Nephron (organoid): ENCODE measurements around the gene MIEN1.
"Not testable (repeated sequence)": the region's sequence is repeated elsewhere in the genome, so short reads cannot be mapped to it uniquely, and the experiment has no call there.

Experiments
- H3K27ac Mint-ChIP-seq, 3 experiments: 2 replicates each; pipeline ENCODE4 v1.8.0; 2020; ENCODE audit warnings: mixed read lengths in 3 of 3, mild to moderate bottlenecking in 2 of 3, moderate library complexity in 1 of 3
- H3K27me3 Mint-ChIP-seq: 2 replicates; pipeline ENCODE4 v1.8.0; 2021; ENCODE audit warnings: low read depth, mild to moderate bottlenecking, moderate library complexity, mixed read lengths
- H3K36me3 Mint-ChIP-seq: 2 replicates; pipeline ENCODE4 v1.8.0; 2020; ENCODE audit warnings: low read depth, mixed read lengths
- H3K4me1 Mint-ChIP-seq: 2 replicates; pipeline ENCODE4 v1.8.0; 2020; ENCODE audit warnings: mixed read lengths
- H3K4me3 Mint-ChIP-seq, 3 experiments: 2 replicates each; pipeline ENCODE4 v1.8.0; 2020; ENCODE audit warnings: mild to moderate bottlenecking in 3 of 3, mixed read lengths in 3 of 3, moderate library complexity in 2 of 3
- H3K9me3 Mint-ChIP-seq: 2 replicates; pipeline ENCODE4 v1.8.0; 2020; ENCODE audit warnings: mixed read lengths
- CTCF ChIP-seq, 3 experiments: fragments of 200-600 bp; sonication (generic); IDR thresholded peaks; one replicate each; pipeline ENCODE4 v1.5.0; 2021; ENCODE audit warnings: antibody characterized with exemption in 3 of 3; ENCODE audit not compliant: unreplicated experiment in 3 of 3

Gene MIEN1

DNA sequence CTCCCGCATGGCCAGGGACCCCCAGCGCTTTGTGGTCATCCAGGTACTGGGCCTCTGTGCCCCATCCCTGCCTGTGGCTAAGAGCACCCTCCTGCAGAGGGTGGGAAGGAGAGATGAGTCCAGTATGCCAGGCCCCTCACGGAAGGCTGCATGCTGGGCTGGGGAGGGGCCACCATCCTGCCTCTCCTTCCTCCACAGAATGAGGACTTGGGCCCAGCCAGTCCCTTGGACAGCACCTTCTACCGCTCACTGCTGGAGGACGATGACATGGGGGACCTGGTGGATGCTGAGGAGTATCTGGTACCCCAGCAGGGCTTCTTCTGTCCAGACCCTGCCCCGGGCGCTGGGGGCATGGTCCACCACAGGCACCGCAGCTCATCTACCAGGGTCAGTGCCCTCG lies 3.7 kb downstream of the MIEN1 start:
- H3K27me3 Mint-ChIP-seq: no peaks in the 10 kb centered on the region
- no peaks in the 10 kb centered on the region for H3K9me3 Mint-ChIP-seq
- peaks cover 35% of the 10 kb centered on the region for H3K36me3 Mint-ChIP-seq
- peaks cover 14% of the 10 kb centered on the region for H3K4me1 Mint-ChIP-seq
- H3K27ac Mint-ChIP-seq: no peak overlapping the region
- TF ChIP-seq CTCF (IDR thresholded peaks at IDR 0.05; ENCODE audit: unreplicated experiment in 3 of 3): no peak
- H3K4me3 Mint-ChIP-seq: no peak overlapping the region

GRCh38 chr17:39725923-39726322 lies 4.4 kb downstream of the MIEN1 start:
- peaks cover 38% of the 10 kb centered on the region for H3K36me3 Mint-ChIP-seq

GRCh38 chr17:39724731-39725130 lies 5.6 kb downstream of the MIEN1 start:
- Mint-ChIP-seq H3K4me3 (no peak overlapping the region), H3K4me1 (peaks cover 11% of the 10 kb centered on the region), H3K36me3 (peaks cover 45% of the 10 kb centered on the region), H3K27ac (no peak overlapping the region), H3K9me3 (no peaks in the 10 kb centered on the region), H3K27me3 (no peaks in the 10 kb centered on the region)
- TF ChIP-seq CTCF (IDR thresholded peaks at IDR 0.05; ENCODE audit: unreplicated experiment in 3 of 3): no peak

More at GRCh38 chr17:39725923-39726322, 4.4 kb downstream of the MIEN1 start:
- H3K27me3 Mint-ChIP-seq, H3K9me3 Mint-ChIP-seq, H3K4me3 Mint-ChIP-seq, H3K27ac Mint-ChIP-seq: not testable (repeated sequence)
- peaks cover 14% of the 10 kb centered on the region for H3K4me1 Mint-ChIP-seq

DNA sequence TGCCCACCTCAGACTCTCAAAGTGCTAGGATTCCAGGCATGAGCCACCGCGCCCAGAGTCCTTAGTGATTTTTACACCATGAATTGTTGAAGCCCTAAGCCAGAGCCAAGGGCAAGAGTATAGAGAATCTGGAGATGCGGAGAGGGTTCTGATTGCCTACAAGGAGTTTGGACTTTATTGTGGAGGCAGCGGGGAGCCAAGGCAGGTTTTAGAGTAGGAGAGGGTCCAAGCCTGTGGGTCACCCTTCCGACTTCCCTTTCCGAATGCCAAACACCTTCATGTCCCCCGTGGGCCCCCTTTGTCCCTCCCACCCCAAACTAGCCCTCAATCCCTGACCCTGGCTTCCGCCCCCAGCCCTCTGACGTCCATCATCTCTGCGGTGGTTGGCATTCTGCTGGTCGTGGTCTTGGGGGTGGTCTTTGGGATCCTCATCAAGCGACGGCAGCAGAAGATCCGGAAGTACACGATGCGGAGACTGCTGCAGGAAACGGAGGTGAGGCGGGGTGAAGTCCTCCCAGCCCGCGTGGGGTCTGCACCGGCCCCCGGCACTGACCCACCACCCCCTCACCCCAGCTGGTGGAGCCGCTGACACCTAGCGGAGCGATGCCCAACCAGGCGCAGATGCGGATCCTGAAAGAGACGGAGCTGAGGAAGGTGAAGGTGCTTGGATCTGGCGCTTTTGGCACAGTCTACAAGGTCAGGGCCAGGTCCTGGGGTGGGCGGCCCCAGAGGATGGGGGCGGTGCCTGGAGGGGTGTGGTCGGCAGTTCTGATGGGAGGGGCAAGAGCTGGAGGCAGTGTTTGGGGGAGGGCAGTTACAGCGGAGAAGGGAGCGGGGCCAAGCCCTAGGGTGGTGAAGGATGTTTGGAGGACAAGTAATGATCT lies 7.1 kb downstream of the MIEN1 start:
- no peaks in the 10 kb centered on the region for H3K27me3 Mint-ChIP-seq
- H3K4me1 Mint-ChIP-seq: no peaks in the 10 kb centered on the region
- no peak overlapping the region for H3K27ac Mint-ChIP-seq
- TF ChIP-seq CTCF (IDR thresholded peaks at IDR 0.05; ENCODE audit: unreplicated experiment in 3 of 3): no peak
- no peaks in the 10 kb centered on the region for H3K9me3 Mint-ChIP-seq
- no peak overlapping the region for H3K4me3 Mint-ChIP-seq
- H3K36me3 Mint-ChIP-seq: peaks cover 49% of the 10 kb centered on the region

DNA sequence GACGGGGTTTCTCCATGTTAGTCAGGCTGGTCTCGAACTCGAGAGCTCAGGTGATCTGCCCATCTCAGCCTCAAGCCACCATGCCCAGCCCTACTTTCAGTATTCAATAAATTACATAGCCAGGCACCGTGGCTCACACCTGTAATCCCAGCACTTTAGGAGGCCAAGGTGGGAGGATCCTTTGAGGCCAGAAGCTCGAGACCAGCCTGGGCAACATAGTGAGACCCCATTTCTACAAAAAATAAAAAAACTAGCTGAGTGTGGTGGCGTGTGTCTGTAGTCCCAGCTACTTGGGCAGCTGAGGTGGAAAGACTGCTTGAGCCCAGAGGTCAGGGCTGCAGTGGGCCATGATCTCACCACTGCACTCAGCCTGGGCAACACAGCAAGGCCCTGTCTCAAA lies 8.2 kb downstream of the MIEN1 start:
- H3K9me3 Mint-ChIP-seq: no peaks in the 10 kb centered on the region
- peaks cover 57% of the 10 kb centered on the region for H3K36me3 Mint-ChIP-seq
- no peak overlapping the region for H3K27ac Mint-ChIP-seq
- no peak overlapping the region for H3K4me3 Mint-ChIP-seq
- H3K4me1 Mint-ChIP-seq: no peaks in the 10 kb centered on the region
- TF ChIP-seq CTCF (IDR thresholded peaks at IDR 0.05; ENCODE audit: unreplicated experiment in 3 of 3): no peak
- H3K27me3 Mint-ChIP-seq: no peaks in the 10 kb centered on the region

DNA sequence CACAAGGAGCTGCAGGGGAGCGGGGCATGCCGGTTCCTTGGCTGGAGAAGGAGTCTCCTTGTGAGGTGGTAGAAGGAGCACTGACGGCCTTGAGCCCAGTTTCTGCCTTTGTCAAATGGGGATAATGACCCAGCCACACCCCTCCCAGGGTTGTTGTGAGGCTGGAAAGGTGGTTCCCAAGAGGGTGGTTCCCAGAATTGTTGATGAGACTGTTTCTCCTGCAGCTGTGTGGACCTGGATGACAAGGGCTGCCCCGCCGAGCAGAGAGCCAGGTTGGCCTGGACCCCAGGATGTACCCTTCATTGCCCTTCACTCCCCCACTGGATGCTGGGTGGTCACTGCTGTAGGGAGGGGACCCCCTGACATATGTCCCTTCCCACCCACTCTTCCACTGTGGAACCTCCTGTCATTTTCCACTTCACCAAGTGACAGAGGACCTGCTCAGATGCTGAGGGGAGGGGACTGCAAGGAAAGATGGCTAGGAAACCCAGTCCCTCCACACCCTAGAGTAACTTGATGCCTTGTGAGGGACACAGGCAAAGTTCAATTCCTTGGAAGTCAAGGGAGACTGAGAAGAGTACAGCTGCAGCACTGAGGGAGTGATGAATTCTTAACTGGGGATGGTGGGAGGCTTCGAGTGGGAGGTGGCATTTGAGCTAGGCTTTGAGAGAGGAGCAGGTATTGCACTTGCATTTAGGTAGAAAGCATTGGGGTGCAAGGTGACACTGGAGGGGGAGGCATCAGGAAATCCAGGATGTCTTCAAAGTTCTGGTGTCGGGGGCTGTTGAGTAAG lies 10.6 kb downstream of the MIEN1 start:
- H3K27ac Mint-ChIP-seq: no peak overlapping the region

More for the DNA sequence above, 10.6 kb downstream of the MIEN1 start:
- Mint-ChIP-seq H3K9me3 (no peaks in the 10 kb centered on the region), H3K4me1 (no peaks in the 10 kb centered on the region), H3K4me3 (no peak overlapping the region), H3K27me3 (no peaks in the 10 kb centered on the region), H3K36me3 (peaks cover 50% of the 10 kb centered on the region)
- TF ChIP-seq CTCF (IDR thresholded peaks at IDR 0.05; ENCODE audit: unreplicated experiment in 3 of 3): no peak
